Endodermal cell (in vitro differentiated cells): ENCODE data around the gene HPN. TPM values are rescaled to one million over a fixed set of nuclear protein-coding genes. Genes with fewer than 3 reads are reported as not detected.
"Not testable (repeated sequence)": the region's sequence is repeated elsewhere in the genome, so short reads cannot be mapped to it uniquely, and the experiment has no call there.

Experiments used
- DNase-seq: peaks from one replicate; pipeline ENCODE4 v3.0.0-alpha.2; 2017
- H3K27ac ChIP-seq: 2 replicates; pipeline ENCODE4 v1.5.1; 2013; ENCODE audit warnings: mild to moderate bottlenecking, low read depth, low read length, moderate library complexity
- H3K27me3 ChIP-seq: 2 replicates; pipeline ENCODE4 v1.6.1; 2013; ENCODE audit warnings: mild to moderate bottlenecking, low read length, moderate library complexity; ENCODE audit not compliant: insufficient read depth, control insufficient read depth, poor library complexity, severe bottlenecking
- H3K36me3 ChIP-seq: 2 replicates; pipeline ENCODE4 v1.7.0; 2013; ENCODE audit warnings: mild to moderate bottlenecking, low read length, moderate library complexity; ENCODE audit not compliant: control insufficient read depth, insufficient read depth
- H3K4me1 ChIP-seq: one replicate; pipeline ENCODE4 v1.7.0; 2013; ENCODE audit warnings: low read length; ENCODE audit not compliant: control insufficient read depth, insufficient read depth
- H3K4me3 ChIP-seq: 2 replicates; pipeline ENCODE4 v1.5.1; 2013; ENCODE audit warnings: mild to moderate bottlenecking, low read length, moderate library complexity
- H3K9ac ChIP-seq: 2 replicates; pipeline ENCODE4 v1.6.1; 2013; ENCODE audit warnings: mild to moderate bottlenecking, low read length, moderate library complexity; ENCODE audit not compliant: poor library complexity, severe bottlenecking; ENCODE audit errors: extremely low read depth
- H3K9me3 ChIP-seq: 2 replicates; pipeline ENCODE4 v1.6.1; 2013; ENCODE audit warnings: mild to moderate bottlenecking, low read length, moderate library complexity; ENCODE audit not compliant: control insufficient read depth
- H3K27ac Mint-ChIP-seq: 2 replicates; pipeline ENCODE4 v1.8.0; 2020; ENCODE audit warnings: mixed read lengths
- H3K27me3 Mint-ChIP-seq: 2 replicates; pipeline ENCODE4 v1.8.0; 2021; ENCODE audit warnings: mild to moderate bottlenecking, mixed read lengths; ENCODE audit not compliant: insufficient read depth
- H3K36me3 Mint-ChIP-seq: 2 replicates; pipeline ENCODE4 v1.8.0; 2020; ENCODE audit warnings: low read depth, mixed read lengths
- H3K4me1 Mint-ChIP-seq: 2 replicates; pipeline ENCODE4 v1.8.0; 2020; ENCODE audit warnings: mixed read lengths
- H3K4me3 Mint-ChIP-seq: 2 replicates; pipeline ENCODE4 v1.8.0; 2020; ENCODE audit warnings: mild to moderate bottlenecking, moderate library complexity, mixed read lengths
- H3K9me3 Mint-ChIP-seq: 2 replicates; pipeline ENCODE4 v1.8.0; 2020; ENCODE audit warnings: mild to moderate bottlenecking, mixed read lengths
- CTCF ChIP-seq: fragments of 200-600 bp; sonication (generic); conservative IDR thresholded peaks from 2 replicates; pipeline ENCODE4 v1.5.0; 2021; ENCODE audit warnings: antibody characterized with exemption, mild to moderate bottlenecking
- WGBS, 2 experiments: methylation state at CpG; one replicate each; pipeline versions ENCODE4 v1.1.5 to v1.1.7; 2013; ENCODE audit warnings: missing lambda C conversion rate in 2 of 2, mixed read lengths in 1 of 2; ENCODE audit not compliant: insufficient coverage in 1 of 2, insufficient read length in 1 of 2; 5-methylcytosine and 5-hydroxymethylcytosine counted together
- total RNA-seq, 2 donors: library from RNA; stranded (reverse); fragmentation: NEBNext Ultra II Directional in 1 of 2; extraction: Animal tissue kit (Norgen Biotek cat#: 25700) in 1 of 2; gene quantifications; 2 replicates in 1 of 2; 3 replicates in 1 of 2; pipeline ENCODE4 v1.2.1, GENCODE V29; 2021

Gene HPN
- total RNA-seq, 2 donors from 2014 or later = 29.0 to 49.6 TPM

GRCh38 chr19:34994643-34995541 lies 46.6 kb upstream of the HPN start:
- Mint-ChIP-seq H3K9me3 (peaks cover 6% of the 10 kb centered on the region), H3K36me3 (no peaks in the 10 kb centered on the region), H3K27me3 (no peaks in the 10 kb centered on the region), H3K27ac (no peak overlapping the region), H3K4me3 (no peak overlapping the region), H3K4me1 (peaks cover 14% of the 10 kb centered on the region)
- DNase-seq = peak; percentile 32
- no peaks in the 10 kb centered on the region for H3K4me1 ChIP-seq
- no peak overlapping the region for H3K27ac ChIP-seq
- no peaks in the 10 kb centered on the region for H3K27me3 ChIP-seq
- no peaks in the 10 kb centered on the region for H3K9me3 ChIP-seq
- H3K36me3 ChIP-seq = no peaks in the 10 kb centered on the region
- no peak overlapping the region for H3K4me3 ChIP-seq
- 91 to 100% methylated on average over 7 to 17 of the region's 17 CpGs for WGBS, 2 experiments
- TF ChIP-seq CTCF = no peak
- H3K9ac ChIP-seq = no peak overlapping the region

DNA sequence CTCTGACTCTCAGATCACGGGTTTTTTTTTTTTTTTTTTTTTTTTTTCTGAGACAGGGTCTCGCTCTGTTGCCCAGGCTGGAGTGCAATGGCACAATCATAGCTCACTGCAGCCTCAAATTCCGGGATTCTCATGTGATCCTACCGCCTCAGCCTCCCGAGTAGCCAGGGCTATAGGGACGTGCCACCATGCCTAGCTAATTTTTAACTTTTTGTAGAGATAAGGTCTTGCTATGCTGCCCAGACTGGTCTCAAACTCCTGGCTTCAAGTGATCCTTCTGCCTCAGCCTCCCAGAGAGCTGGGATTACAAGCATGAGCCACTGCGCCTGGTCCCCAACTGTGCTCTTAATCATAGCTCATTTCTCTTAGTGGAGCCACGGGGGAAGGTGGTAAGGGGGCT lies 46.0 kb upstream of the HPN start:
- no peak overlapping the region for H3K9ac ChIP-seq

DNA sequence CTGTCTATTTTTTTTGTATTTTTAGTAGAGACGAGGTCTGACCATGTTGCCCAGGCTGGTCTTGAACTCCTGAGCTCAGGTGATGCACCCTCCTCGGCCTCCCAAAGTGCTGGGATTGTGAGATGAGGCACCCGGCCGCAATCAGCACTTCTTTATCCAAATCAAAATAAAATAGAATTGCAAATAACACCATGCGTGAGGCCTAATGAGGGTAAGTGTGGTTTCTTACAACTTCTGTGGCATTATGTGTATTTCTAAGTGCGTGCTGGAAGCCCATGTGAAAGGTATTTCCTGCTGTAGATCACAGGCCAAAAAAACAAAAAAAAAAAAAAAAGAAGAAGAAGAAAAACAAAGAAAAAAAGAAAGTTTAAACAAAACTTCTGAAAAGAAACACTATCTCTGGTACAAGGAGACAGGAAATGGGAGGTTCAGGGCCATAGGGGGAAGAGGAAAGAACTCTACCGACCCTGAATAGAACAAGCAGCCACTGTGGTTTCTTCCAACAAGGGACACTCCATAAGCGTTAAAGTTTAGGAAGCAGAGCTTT lies 44.4 kb upstream of the HPN start:
- Histone ChIP-seq H3K4me1 (no peaks in the 10 kb centered on the region), H3K4me3 (no peak overlapping the region), H3K27me3 (no peaks in the 10 kb centered on the region), H3K36me3 (no peaks in the 10 kb centered on the region), H3K9ac (no peak overlapping the region), H3K27ac (no peak overlapping the region), H3K9me3 (no peaks in the 10 kb centered on the region)
- peaks cover 4% of the 10 kb centered on the region for H3K36me3 Mint-ChIP-seq
- H3K9me3 Mint-ChIP-seq = peaks cover 6% of the 10 kb centered on the region
- no peak overlapping the region for H3K4me3 Mint-ChIP-seq
- TF ChIP-seq CTCF = no peak
- peaks cover 24% of the 10 kb centered on the region for H3K4me1 Mint-ChIP-seq
- WGBS, 2 experiments = 74 to 85% methylated on average over 3 to 6 of the region's 8 CpGs
- DNase-seq = no peak
- no peaks in the 10 kb centered on the region for H3K27me3 Mint-ChIP-seq
- H3K27ac Mint-ChIP-seq = peak overlapping the region; percentile 48

More for the DNA sequence above, 46.0 kb upstream of the HPN start:
- H3K27ac Mint-ChIP-seq = no peak overlapping the region
- H3K4me1 Mint-ChIP-seq = peaks cover 14% of the 10 kb centered on the region
- H3K9me3 Mint-ChIP-seq = peaks cover 6% of the 10 kb centered on the region
- Histone ChIP-seq H3K4me3 (no peak overlapping the region), H3K4me1 (no peaks in the 10 kb centered on the region), H3K9me3 (no peaks in the 10 kb centered on the region), H3K27me3 (no peaks in the 10 kb centered on the region), H3K36me3 (no peaks in the 10 kb centered on the region), H3K27ac (no peak overlapping the region)
- H3K4me3 Mint-ChIP-seq = no peak overlapping the region
- DNase-seq = no peak
- no peaks in the 10 kb centered on the region for H3K27me3 Mint-ChIP-seq
- TF ChIP-seq CTCF = no peak
- WGBS, 2 experiments = 90 to 98% methylated on average over 6 to 8 of the region's 8 CpGs
- no peaks in the 10 kb centered on the region for H3K36me3 Mint-ChIP-seq

- H3K27ac Mint-ChIP-seq, H3K9me3 Mint-ChIP-seq, H3K4me3 Mint-ChIP-seq, H3K36me3 ChIP-seq, H3K36me3 Mint-ChIP-seq, H3K4me1 ChIP-seq, H3K9me3 ChIP-seq, H3K27me3 ChIP-seq, H3K9ac ChIP-seq, H3K27ac ChIP-seq, H3K4me3 ChIP-seq, DNase-seq, H3K27me3 Mint-ChIP-seq: not testable (repeated sequence)
- H3K4me1 Mint-ChIP-seq = peaks cover 34% of the 10 kb centered on the region
- WGBS, 2 experiments = 98% methylated on average over 4 of the region's 7 CpGs; no CpG with 5 or more reads in 1 of the 2 experiments
Observed at GRCh38 chr19:34998224-34998623, 43.3 kb upstream of the HPN start.
